ENCODE data around the gene ADARB1. TPM values are rescaled to one million over a fixed set of nuclear protein-coding genes. Genes with fewer than 3 reads are reported as not detected.

ADARB1 gene
- total RNA-seq, 1 donor from 2014 or later = 35.0 TPM

Other genes with a start within 250 kb of the ADARB1 start
- 192 TPM for gene PTTG1IP, start 200.9 kb upstream of the ADARB1 start, total RNA-seq
- gene ITGB2, start 153.7 kb upstream of the ADARB1 start, total RNA-seq = 56.7 TPM
- gene SLX9, start 134.6 kb upstream of the ADARB1 start, total RNA-seq = 17.1 TPM
- gene POFUT2, start 213.3 kb downstream of the ADARB1 start, total RNA-seq = 44.2 TPM

Measured in sciatic nerve (tissue), 1 donor.